ENCODE measurements around the gene PRRC2C. TPM values are rescaled to one million over a fixed set of nuclear protein-coding genes. Genes with fewer than 3 reads are reported as not detected.
A peak's percentile ranks its signal among the peaks of the same experiment; 100 is the strongest.

Gene PRRC2C
- total and polyA plus RNA-seq, 2 of the 4 experiments (the other 2 are of a cell fraction), result 54.0 to 58.3 TPM

DNA sequence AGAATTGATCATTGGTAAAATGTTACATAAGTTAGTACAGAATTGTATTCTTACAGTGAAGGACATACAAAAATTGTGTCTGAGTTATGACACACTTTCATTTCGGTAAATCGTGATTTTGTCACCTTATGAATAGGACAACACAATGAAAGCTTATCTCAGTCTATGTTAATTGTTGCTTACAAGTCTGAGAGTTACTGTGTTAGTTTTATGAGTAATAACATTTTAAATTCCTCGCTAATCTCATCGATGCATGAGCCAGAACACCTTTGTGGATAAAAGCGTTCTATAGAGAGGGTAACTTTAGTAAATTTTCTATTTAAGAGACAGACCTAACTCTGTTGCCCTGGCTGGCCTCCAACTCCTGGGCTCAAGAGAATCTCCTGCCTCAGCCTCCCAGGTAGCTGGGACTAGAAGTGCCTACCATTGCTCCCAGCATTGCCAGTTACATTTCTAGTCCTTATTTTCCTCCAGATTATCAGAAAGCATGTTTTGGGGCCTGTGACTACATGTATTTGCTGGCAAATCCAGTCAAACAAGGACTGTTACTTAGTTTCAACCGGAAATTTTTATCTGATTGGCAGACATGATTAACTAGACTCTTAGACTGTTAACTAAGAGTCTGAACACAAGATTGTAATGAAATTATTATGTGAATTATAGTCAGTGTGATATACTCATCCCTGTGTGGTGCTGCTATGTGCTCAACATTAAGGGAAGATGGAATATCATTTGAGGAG is 3.0 kb downstream of the PRRC2C start:
- Histone ChIP-seq H2BK120ac (ENCODE audit: low read depth, low read length) (no peak overlapping the region), H3K23ac (ENCODE audit: low read depth, low read length) (no peak overlapping the region; the same call in 1 of the 2 replicates), H3K79me1 (ENCODE audit: low read depth in 1 of 2, low read length in 2 of 2) (peaks cover 0 to 17% of the 10 kb centered on the region in 2 experiments; a peak in 3 of 4 replicates), H3K18ac (ENCODE audit: low read depth, low read length) (no peak overlapping the region), H2BK5ac (ENCODE audit: low read depth, low read length, poor library complexity, severe bottlenecking) (no peak overlapping the region), H3K27ac (ENCODE audit: insufficient read depth, low read length) (no peak overlapping the region), H3K4ac (ENCODE audit: low read depth, low read length) (no peak overlapping the region), H2AK9ac (replicated peaks; ENCODE audit: low read depth, low read length, poor library complexity) (no peak overlapping the region), H2BK20ac (ENCODE audit: low read depth, low read length) (no peak overlapping the region), H3K9me3 (ENCODE audit: control insufficient read depth, insufficient read depth, low read length) (no peaks in the 10 kb centered on the region), H3K4me1 (ENCODE audit: control insufficient read depth, insufficient read depth, low read length) (peaks cover 9% of the 10 kb centered on the region), H4K8ac (ENCODE audit: low read depth in 2 of 2, low read length in 2 of 2) (no peak overlapping the region), H3K4me2 (ENCODE audit: low read depth, low read length) (peak overlapping the region; percentile 57; the same call in 1 of the 2 replicates), H3K9me1 (ENCODE audit: insufficient read depth, low read length) (peaks cover 6% of the 10 kb centered on the region), H3K4me3 (ENCODE audit: insufficient read depth, low read depth, low read length) (no peak overlapping the region), H4K20me1 (ENCODE audit: insufficient read depth, low read length) (peaks cover 64% of the 10 kb centered on the region), H4K91ac (ENCODE audit: insufficient read depth, low read depth, low read length) (no peak overlapping the region), H4K5ac (ENCODE audit: low read depth, low read length) (no peak overlapping the region), H3K36me3 (ENCODE audit: control insufficient read depth, insufficient read depth, low read length) (peaks cover 5% of the 10 kb centered on the region), H2AK5ac (ENCODE audit: low read depth, low read length) (no peak overlapping the region), H3K56ac (ENCODE audit: extremely low read depth, insufficient read depth, low read length) (no peak overlapping the region), H3K14ac (replicated peaks; ENCODE audit: low read depth, low read length) (no peak overlapping the region), H2AFZ (replicated peaks; ENCODE audit: low read length, poor library complexity) (no peak overlapping the region), H3K9ac (ENCODE audit: low read depth, low read length) (no peak overlapping the region), H3K27me3 (ENCODE audit: control insufficient read depth, insufficient read depth, low read length) (no peaks in the 10 kb centered on the region), H2BK15ac (ENCODE audit: low read depth, low read length) (no peak overlapping the region)
- ATAC-seq (ENCODE audit: low read depth) (no peak), DNase-seq (no peak)
- 75% methylated on average over 2 of the region's 6 CpGs; no CpG with 5 or more reads in 1 of the 2 experiments for WGBS, 2 experiments (ENCODE audit: extremely low coverage in 2 of 2, insufficient read length in 1 of 2)
- POLR2A ChIA-PET (ENCODE audit: unreplicated experiment), result no interaction called here
- dilution Hi-C loops (cut with HindIII; ENCODE audit: low sequenced_read_pairs, unreplicated experiment), result no loop called here
- intact Hi-C loops (cut with micrococcal nuclease), result loop anchor here (5.0 to 10.0 kb wide), 2 partner anchors 244 to 494 kb away; partner anchors contain the start of gene FMO1
- CTCF ChIA-PET, result interaction anchor here (0.5 kb wide), 1 partner anchor 184 kb away, joined by 4 read pairs; no protein-coding TSS in a partner anchor
- in situ Hi-C loops (cut with MboI; ENCODE audit: low sequenced_read_pairs), result no loop called here
- TF ChIP-seq USF2 (IDR thresholded peaks at IDR 0.05; ENCODE audit: low read depth, low read length), result no peak
- BruUV-seq (replicated peaks), result no TSS peak

Data from IMR-90 (cell line).